DND-41 (cell line): Measurements from ENCODE around the gene ZNF883.
"Not testable (repeated sequence)": the region's sequence is repeated elsewhere in the genome, so short reads cannot be mapped to it uniquely, and the experiment has no call there.

ENCODE experiments used
- ATAC-seq: fragments of 200-7000 bp; cut with Tn5 transposase; 3 replicates; pipeline ENCODE4 v1.9.1; 2021; ENCODE audit warnings: low read depth; ENCODE audit not compliant: insufficient read depth
- DNase-seq: peaks from one replicate; pipeline ENCODE4 v3.0.0-alpha.2; 2020
- H2AFZ ChIP-seq: 2 replicates; pipeline ENCODE4 v1.6.0; 2012; ENCODE audit warnings: low read depth, low read length
- H3K27ac ChIP-seq: 2 replicates; pipeline ENCODE4 v1.5.1; 2012; ENCODE audit warnings: low read length, inconsistent platforms
- H3K27me3 ChIP-seq: fragments of 200-600 bp; sonication (generic); 2 replicates; pipeline ENCODE4 v1.6.0; 2012; ENCODE audit warnings: low read length, mild to moderate bottlenecking, inconsistent platforms; ENCODE audit not compliant: insufficient read depth, poor library complexity
- H3K36me3 ChIP-seq: 2 replicates; pipeline ENCODE4 v1.5.1; 2012; ENCODE audit warnings: low read length, inconsistent platforms; ENCODE audit not compliant: insufficient read depth
- H3K4me1 ChIP-seq: 2 replicates; pipeline ENCODE4 v1.5.1; 2012; ENCODE audit warnings: mild to moderate bottlenecking, low read length; ENCODE audit not compliant: insufficient read depth
- H3K4me2 ChIP-seq: 2 replicates; pipeline ENCODE4 v1.6.0; 2012; ENCODE audit warnings: mild to moderate bottlenecking, moderate library complexity, low read length, inconsistent platforms; ENCODE audit not compliant: insufficient read depth
- H3K4me3 ChIP-seq, 2 experiments: fragments of 200-600 bp in 1 of 2; shearing (Covaris generic) in 1 of 2; 2 replicates each; pipeline ENCODE4 v1.5.1; 2012 to 2016; ENCODE audit warnings: inconsistent platforms in 2 of 2, low read length in 2 of 2, mild to moderate bottlenecking in 2 of 2, low read depth in 1 of 2, moderate library complexity in 1 of 2
- H3K79me2 ChIP-seq: 2 replicates; pipeline ENCODE4 v1.6.0; 2012; ENCODE audit warnings: low read length, inconsistent platforms; ENCODE audit not compliant: insufficient read depth
- H3K9ac ChIP-seq: 2 replicates; pipeline ENCODE4 v1.6.0; 2012; ENCODE audit warnings: low read depth, mild to moderate bottlenecking, inconsistent platforms, low read length, moderate library complexity
- H3K9me3 ChIP-seq: 2 replicates; pipeline ENCODE4 v1.5.1; 2012; ENCODE audit warnings: low read length, moderate library complexity, mild to moderate bottlenecking, inconsistent platforms; ENCODE audit not compliant: insufficient read depth, severe bottlenecking
- H4K20me1 ChIP-seq: 2 replicates; pipeline ENCODE4 v1.6.0; 2012; ENCODE audit warnings: low read length; ENCODE audit not compliant: insufficient read depth
- EZH2 ChIP-seq: IDR thresholded peaks from 3 replicates; pipeline ENCODE4 v1.6.1; 2012; ENCODE audit warnings: borderline replicate concordance, low read depth, mild to moderate bottlenecking, moderate library complexity, low read length, inconsistent platforms; ENCODE audit not compliant: severe bottlenecking
- TF ChIP-seq, protein P1 (sequence below): IDR thresholded peaks from 2 replicates; pipeline ENCODE4 v1.5.1; 2012; ENCODE audit warnings: borderline replicate concordance, low read length, moderate library complexity, mild to moderate bottlenecking; ENCODE audit not compliant: poor library complexity, severe bottlenecking; ENCODE audit errors: extremely low read depth

The ZNF883 gene

DNA sequence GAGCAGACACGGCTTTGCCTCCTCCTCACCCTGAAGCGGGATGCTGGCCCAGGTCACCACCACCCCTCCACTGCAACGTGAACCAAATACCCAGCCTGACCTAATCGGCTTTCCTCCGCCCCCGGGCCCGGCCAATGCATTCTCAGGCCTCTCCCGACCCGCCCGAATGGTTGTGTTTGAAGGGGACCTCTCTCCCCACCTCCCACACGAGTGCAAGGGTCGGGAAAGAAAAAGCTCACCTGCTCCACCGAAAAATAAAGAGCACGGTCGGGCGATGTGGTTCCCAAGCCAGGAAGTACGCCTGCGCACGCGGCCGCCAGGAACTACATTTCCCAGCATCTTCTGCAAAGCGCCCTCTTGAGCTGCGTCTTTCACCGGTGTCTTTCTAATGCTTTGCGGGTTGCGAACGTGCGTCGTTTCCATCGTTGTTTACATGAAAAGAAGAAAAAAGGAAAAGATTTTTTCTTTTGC, at the start of gene ZNF883:
TSS of gene ZNF883 (minus strand) at position 282 of the 471 bp plus-strand sequence.
- ATAC-seq (no peak), DNase-seq (no peak)
- TF ChIP-seq, protein P1, sequence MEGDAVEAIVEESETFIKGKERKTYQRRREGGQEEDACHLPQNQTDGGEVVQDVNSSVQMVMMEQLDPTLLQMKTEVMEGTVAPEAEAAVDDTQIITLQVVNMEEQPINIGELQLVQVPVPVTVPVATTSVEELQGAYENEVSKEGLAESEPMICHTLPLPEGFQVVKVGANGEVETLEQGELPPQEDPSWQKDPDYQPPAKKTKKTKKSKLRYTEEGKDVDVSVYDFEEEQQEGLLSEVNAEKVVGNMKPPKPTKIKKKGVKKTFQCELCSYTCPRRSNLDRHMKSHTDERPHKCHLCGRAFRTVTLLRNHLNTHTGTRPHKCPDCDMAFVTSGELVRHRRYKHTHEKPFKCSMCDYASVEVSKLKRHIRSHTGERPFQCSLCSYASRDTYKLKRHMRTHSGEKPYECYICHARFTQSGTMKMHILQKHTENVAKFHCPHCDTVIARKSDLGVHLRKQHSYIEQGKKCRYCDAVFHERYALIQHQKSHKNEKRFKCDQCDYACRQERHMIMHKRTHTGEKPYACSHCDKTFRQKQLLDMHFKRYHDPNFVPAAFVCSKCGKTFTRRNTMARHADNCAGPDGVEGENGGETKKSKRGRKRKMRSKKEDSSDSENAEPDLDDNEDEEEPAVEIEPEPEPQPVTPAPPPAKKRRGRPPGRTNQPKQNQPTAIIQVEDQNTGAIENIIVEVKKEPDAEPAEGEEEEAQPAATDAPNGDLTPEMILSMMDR = no peak
- no peak for TF ChIP-seq EZH2
- no peaks in the 10 kb centered on the region for H3K79me2 ChIP-seq
- H2AFZ ChIP-seq = no peak within 1 kb of the TSS
- no peaks in the 10 kb centered on the region for H3K4me1 ChIP-seq
- no peaks in the 10 kb centered on the region for H3K36me3 ChIP-seq
- H3K9ac ChIP-seq = no peak within 1 kb of the TSS
- H3K4me2 ChIP-seq = no peak within 1 kb of the TSS
- no peaks in the 10 kb centered on the region for H3K9me3 ChIP-seq
- no peak within 1 kb of the TSS for H3K4me3 ChIP-seq
- no peak within 1 kb of the TSS for H3K27ac ChIP-seq
- H3K27me3 ChIP-seq = no peaks in the 10 kb centered on the region
- H4K20me1 ChIP-seq = no peaks in the 10 kb centered on the region

DNA sequence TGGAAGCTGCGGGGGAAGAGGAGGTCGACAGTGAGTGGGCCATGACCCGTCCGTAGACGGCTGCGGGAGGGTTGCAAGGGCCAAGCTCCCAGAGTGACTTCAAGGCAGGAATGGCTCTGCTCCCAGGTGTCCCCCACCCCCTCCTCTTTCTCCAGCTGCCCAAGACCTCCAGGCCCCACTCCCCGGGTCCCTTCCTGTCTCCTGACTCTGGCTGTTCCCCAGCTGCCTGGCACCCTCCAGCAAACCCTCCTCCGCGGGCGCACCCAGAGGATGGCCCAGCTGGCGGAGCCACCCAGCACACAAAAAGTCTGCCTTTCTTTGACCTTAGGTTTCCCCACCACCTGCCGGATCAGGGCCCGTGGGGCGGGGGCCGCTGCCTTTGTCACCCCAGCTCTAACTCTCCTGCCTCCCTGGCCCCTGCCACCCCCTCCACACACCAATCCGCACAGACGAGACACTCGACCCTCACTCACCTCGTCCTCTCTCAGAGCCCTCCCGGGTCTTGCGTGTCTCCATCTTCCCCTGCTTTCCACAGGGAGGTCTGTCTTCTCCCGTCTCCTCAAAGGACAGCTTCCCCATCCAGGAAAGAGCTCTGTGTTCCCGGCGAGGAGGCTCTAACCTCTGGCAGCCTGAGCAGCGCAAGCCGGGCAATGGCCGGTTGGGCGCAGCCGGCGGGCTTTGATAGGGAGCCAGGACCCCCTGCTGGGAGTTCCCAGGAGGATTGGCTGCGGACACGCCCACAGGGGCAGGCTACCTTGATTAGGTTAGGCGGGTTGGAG, 49.3 kb upstream of the ZNF883 start:
- not testable (repeated sequence) for H2AFZ ChIP-seq, H3K9me3 ChIP-seq, H3K36me3 ChIP-seq, H3K4me2 ChIP-seq, H3K27me3 ChIP-seq, DNase-seq, H3K9ac ChIP-seq, ATAC-seq, H3K79me2 ChIP-seq, H3K27ac ChIP-seq, H4K20me1 ChIP-seq, H3K4me1 ChIP-seq, H3K4me3 ChIP-seq

DNA sequence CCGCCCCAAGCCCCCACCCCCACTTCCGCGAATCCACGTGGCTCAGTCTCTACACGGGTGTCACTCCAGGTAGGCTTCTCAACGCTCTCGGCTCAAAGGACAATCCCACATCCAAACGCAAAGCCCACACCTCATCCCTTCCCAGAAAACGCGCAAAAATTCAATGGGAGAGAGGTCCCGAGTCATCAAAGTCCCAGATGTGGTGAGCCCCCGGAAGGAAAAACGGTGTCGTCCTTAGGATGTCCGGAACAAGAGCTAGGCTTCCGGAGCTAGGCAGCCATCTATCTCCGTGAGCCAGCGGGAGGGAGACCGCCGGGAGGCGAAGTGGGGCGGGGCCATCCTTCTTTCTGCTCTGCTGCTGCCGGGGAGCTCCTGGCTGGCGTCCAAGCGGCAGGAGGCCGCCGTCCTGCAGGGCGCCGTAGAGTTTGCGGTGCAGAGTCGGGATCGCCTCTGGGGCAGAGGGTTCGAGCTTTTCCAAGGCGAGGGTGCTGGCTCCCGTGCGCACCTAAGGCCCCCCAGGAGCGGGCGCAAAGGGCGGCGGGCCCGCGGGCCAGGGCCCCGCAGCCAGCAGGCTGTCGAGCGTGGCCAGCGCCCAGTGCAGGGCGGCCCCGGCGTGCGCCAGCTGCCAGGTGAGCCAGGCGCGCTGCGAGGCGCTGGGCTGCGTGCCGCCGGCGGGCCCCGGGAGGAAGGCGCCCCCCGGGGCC, 47.7 kb upstream of the ZNF883 start:
- not testable (repeated sequence) for H3K27ac ChIP-seq, H3K4me1 ChIP-seq, H3K79me2 ChIP-seq, DNase-seq, H3K36me3 ChIP-seq, H3K4me2 ChIP-seq, H2AFZ ChIP-seq, H4K20me1 ChIP-seq, H3K27me3 ChIP-seq, H3K9ac ChIP-seq, H3K4me3 ChIP-seq, H3K9me3 ChIP-seq, ATAC-seq

DNA sequence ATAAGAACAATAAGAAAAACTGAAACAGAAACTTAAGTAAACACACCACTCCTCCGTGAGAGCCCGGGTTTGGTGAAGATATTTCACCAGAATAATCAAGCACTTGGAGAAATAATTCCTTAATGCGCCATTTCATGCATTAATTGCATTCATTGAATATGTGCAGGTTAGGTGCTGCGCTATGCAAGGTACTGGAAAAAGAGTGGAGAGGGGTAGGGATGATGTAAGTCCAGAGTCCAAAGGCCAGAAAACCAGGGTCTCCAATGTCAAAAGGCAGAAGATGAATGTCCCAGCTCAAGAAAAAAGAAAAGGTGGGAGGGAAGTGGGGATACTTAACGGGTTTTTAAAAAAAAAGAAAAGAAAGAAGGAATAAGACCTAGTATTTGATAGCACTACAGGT, 45.2 kb upstream of the ZNF883 start:
- Histone ChIP-seq H3K4me2 (no peak overlapping the region), H4K20me1 (no peaks in the 10 kb centered on the region), H3K4me3 (no peak overlapping the region), H3K4me1 (no peaks in the 10 kb centered on the region), H3K27me3 (no peaks in the 10 kb centered on the region), H3K9ac (no peak overlapping the region), H3K79me2 (no peaks in the 10 kb centered on the region), H2AFZ (no peak overlapping the region), H3K9me3 (peaks cover 5% of the 10 kb centered on the region), H3K36me3 (no peaks in the 10 kb centered on the region), H3K27ac (no peak overlapping the region)
- TF ChIP-seq, protein P1 = no peak
- TF ChIP-seq EZH2 = no peak
- ATAC-seq (no peak), DNase-seq (no peak)
